DND-41 (cell line): Measurements from ENCODE around the gene TMBIM1.

Source experiments
- ATAC-seq: fragments of 200-7000 bp; cut with Tn5 transposase; 3 replicates; pipeline ENCODE4 v1.9.1; 2021; ENCODE audit warnings: low read depth; ENCODE audit not compliant: insufficient read depth
- DNase-seq: peaks from one replicate; pipeline ENCODE4 v3.0.0-alpha.2; 2020
- H2AFZ ChIP-seq: 2 replicates; pipeline ENCODE4 v1.6.0; 2012; ENCODE audit warnings: low read depth, low read length
- H3K27ac ChIP-seq: 2 replicates; pipeline ENCODE4 v1.5.1; 2012; ENCODE audit warnings: low read length, inconsistent platforms
- H3K27me3 ChIP-seq: fragments of 200-600 bp; sonication (generic); 2 replicates; pipeline ENCODE4 v1.6.0; 2012; ENCODE audit warnings: low read length, mild to moderate bottlenecking, inconsistent platforms; ENCODE audit not compliant: insufficient read depth, poor library complexity
- H3K36me3 ChIP-seq: 2 replicates; pipeline ENCODE4 v1.5.1; 2012; ENCODE audit warnings: low read length, inconsistent platforms; ENCODE audit not compliant: insufficient read depth
- H3K4me1 ChIP-seq: 2 replicates; pipeline ENCODE4 v1.5.1; 2012; ENCODE audit warnings: mild to moderate bottlenecking, low read length; ENCODE audit not compliant: insufficient read depth
- H3K4me2 ChIP-seq: 2 replicates; pipeline ENCODE4 v1.6.0; 2012; ENCODE audit warnings: mild to moderate bottlenecking, moderate library complexity, low read length, inconsistent platforms; ENCODE audit not compliant: insufficient read depth
- H3K4me3 ChIP-seq, 2 experiments: fragments of 200-600 bp in 1 of 2; shearing (Covaris generic) in 1 of 2; 2 replicates each; pipeline ENCODE4 v1.5.1; 2012 to 2016; ENCODE audit warnings: inconsistent platforms in 2 of 2, low read length in 2 of 2, mild to moderate bottlenecking in 2 of 2, low read depth in 1 of 2, moderate library complexity in 1 of 2
- H3K79me2 ChIP-seq: 2 replicates; pipeline ENCODE4 v1.6.0; 2012; ENCODE audit warnings: low read length, inconsistent platforms; ENCODE audit not compliant: insufficient read depth
- H3K9ac ChIP-seq: 2 replicates; pipeline ENCODE4 v1.6.0; 2012; ENCODE audit warnings: low read depth, mild to moderate bottlenecking, inconsistent platforms, low read length, moderate library complexity
- H3K9me3 ChIP-seq: 2 replicates; pipeline ENCODE4 v1.5.1; 2012; ENCODE audit warnings: low read length, moderate library complexity, mild to moderate bottlenecking, inconsistent platforms; ENCODE audit not compliant: insufficient read depth, severe bottlenecking
- H4K20me1 ChIP-seq: 2 replicates; pipeline ENCODE4 v1.6.0; 2012; ENCODE audit warnings: low read length; ENCODE audit not compliant: insufficient read depth
- CTCF ChIP-seq: IDR thresholded peaks from 2 replicates; pipeline ENCODE4 v1.5.1; 2012; ENCODE audit warnings: borderline replicate concordance, low read length, moderate library complexity, mild to moderate bottlenecking; ENCODE audit not compliant: poor library complexity, severe bottlenecking; ENCODE audit errors: extremely low read depth
- EZH2 ChIP-seq: IDR thresholded peaks from 3 replicates; pipeline ENCODE4 v1.6.1; 2012; ENCODE audit warnings: borderline replicate concordance, low read depth, mild to moderate bottlenecking, moderate library complexity, low read length, inconsistent platforms; ENCODE audit not compliant: severe bottlenecking

The TMBIM1 gene

GRCh38 chr2:218327451-218328210 is 35.3 kb upstream of the TMBIM1 start:
- DNase-seq, result no peak
- Histone ChIP-seq H3K9ac (no peak overlapping the region), H3K4me3 (no peak overlapping the region), H3K27me3 (peaks cover 9% of the 10 kb centered on the region), H3K4me1 (peaks cover 14% of the 10 kb centered on the region), H3K4me2 (no peak overlapping the region), H3K9me3 (no peaks in the 10 kb centered on the region), H3K27ac (no peak overlapping the region), H2AFZ (no peak overlapping the region), H3K36me3 (no peaks in the 10 kb centered on the region), H3K79me2 (no peaks in the 10 kb centered on the region), H4K20me1 (no peaks in the 10 kb centered on the region)
- TF ChIP-seq EZH2 (no peak), CTCF (no peak)
- ATAC-seq, result no peak

- H3K4me3 ChIP-seq, result no peak overlapping the region
- DNase-seq, result no peak
- H3K79me2 ChIP-seq, result no peaks in the 10 kb centered on the region
- no peak overlapping the region for H3K4me2 ChIP-seq
- TF ChIP-seq EZH2 (no peak), CTCF (no peak)
- H3K9me3 ChIP-seq, result no peaks in the 10 kb centered on the region
- H2AFZ ChIP-seq, result no peak overlapping the region
- peak; percentile 11; the same call in 1 of the 3 replicates for ATAC-seq
- H3K9ac ChIP-seq, result no peak overlapping the region
- no peak overlapping the region for H3K27ac ChIP-seq
- H3K36me3 ChIP-seq, result no peaks in the 10 kb centered on the region
- no peaks in the 10 kb centered on the region for H4K20me1 ChIP-seq
- peaks cover 15% of the 10 kb centered on the region for H3K4me1 ChIP-seq
- peaks cover 9% of the 10 kb centered on the region for H3K27me3 ChIP-seq
These were observed 34.0 kb upstream of the TMBIM1 start for GRCh38 chr2:218326315-218326714.

- H3K27me3 ChIP-seq, result peaks cover 9% of the 10 kb centered on the region
- no peak overlapping the region for H3K27ac ChIP-seq
- DNase-seq (no peak), ATAC-seq (no peak)
- TF ChIP-seq CTCF, result no peak
- no peak for TF ChIP-seq EZH2
- H3K4me2 ChIP-seq, result no peak overlapping the region
- peaks cover 15% of the 10 kb centered on the region for H3K4me1 ChIP-seq
- H3K79me2 ChIP-seq, result no peaks in the 10 kb centered on the region
- no peak overlapping the region for H3K4me3 ChIP-seq
- no peaks in the 10 kb centered on the region for H3K9me3 ChIP-seq
- no peaks in the 10 kb centered on the region for H4K20me1 ChIP-seq
- no peaks in the 10 kb centered on the region for H3K36me3 ChIP-seq
- no peak overlapping the region for H3K9ac ChIP-seq
- H2AFZ ChIP-seq, result no peak overlapping the region
These were observed 33.4 kb upstream of the TMBIM1 start for GRCh38 chr2:218325566-218326160.
